CD4-positive, alpha-beta T cell (primary cell): ENCODE results near the gene EIPR1. TPM values are rescaled to one million over a fixed set of nuclear protein-coding genes. Genes with fewer than 3 reads are reported as not detected.

Experiments used
- ATAC-seq: fragments of 200-7000 bp; cut with Tn5 transposase; one replicate; pipeline ENCODE4 v1.10.0; 2022; ENCODE audit warnings: mild to moderate bottlenecking; ENCODE audit not compliant: poor library complexity
- CTCF ChIA-PET: fragments of 350-600 bp; sonication (Branson Sonifier 250); formaldehyde crosslinking; loops from one replicate; lab custom pipeline; 2021; ENCODE audit warnings: antibody characterized with exemption, inconsistent platforms; lab: Charles Lee
- POLR2A ChIA-PET: fragments of 350-600 bp; sonication (Branson Sonifier 250); formaldehyde crosslinking; loops from one replicate; lab custom pipeline; 2021; ENCODE audit warnings: antibody characterized with exemption, inconsistent platforms; lab: Charles Lee
- DNase-seq, 14 experiments: peaks; one replicate each; pipeline ENCODE4 v3.0.0-alpha.2; 2013 to 2020; ENCODE audit warnings: mixed read lengths in 2 of 14
- H3K27ac ChIP-seq, 2 donors: one replicate each; pipeline versions ENCODE4 v1.5.1 to v1.7.0; 2013; ENCODE audit warnings: low read length in 2 of 2, low read depth in 1 of 2, mild to moderate bottlenecking in 1 of 2
- H3K27me3 ChIP-seq, 2 experiments: 1 replicate in 1 of 2; 2 replicates in 1 of 2; pipeline versions ENCODE4 v1.6.1 to v1.7.0; 2013; ENCODE audit warnings: low read length in 2 of 2, control low read depth in 1 of 2, mild to moderate bottlenecking in 1 of 2, moderate library complexity in 1 of 2; ENCODE audit not compliant: insufficient read depth in 2 of 2, control insufficient read depth in 1 of 2
- H3K36me3 ChIP-seq: one replicate; pipeline ENCODE4 v1.6.1; 2013; ENCODE audit warnings: low read length, control low read depth; ENCODE audit not compliant: insufficient read depth
- H3K4me1 ChIP-seq: one replicate; pipeline ENCODE4 v1.6.1; 2013; ENCODE audit warnings: low read length, control low read depth; ENCODE audit not compliant: insufficient read depth
- H3K4me3 ChIP-seq: one replicate; pipeline ENCODE4 v1.5.1; 2013; ENCODE audit warnings: mild to moderate bottlenecking, low read length, moderate library complexity
- H3K9me3 ChIP-seq, 2 experiments: 1 replicate in 1 of 2; 2 replicates in 1 of 2; pipeline versions ENCODE4 v1.6.1 to v1.7.0; 2013; ENCODE audit warnings: low read length in 2 of 2, mild to moderate bottlenecking in 2 of 2, control low read depth in 1 of 2, moderate library complexity in 1 of 2; ENCODE audit not compliant: control insufficient read depth in 1 of 2, insufficient read depth in 1 of 2
- H3K27ac Mint-ChIP-seq: one replicate; pipeline ENCODE4 v1.8.0; 2020; ENCODE audit warnings: mixed read lengths
- H3K27me3 Mint-ChIP-seq: one replicate; pipeline ENCODE4 v1.8.0; 2021; ENCODE audit warnings: mixed read lengths
- H3K36me3 Mint-ChIP-seq: one replicate; pipeline ENCODE4 v1.8.0; 2021; ENCODE audit warnings: low read depth, mixed read lengths
- H3K4me1 Mint-ChIP-seq: one replicate; pipeline ENCODE4 v1.8.0; 2021; ENCODE audit warnings: low read depth, mixed read lengths
- H3K4me3 Mint-ChIP-seq: one replicate; pipeline ENCODE4 v1.8.0; 2020; ENCODE audit warnings: mild to moderate bottlenecking, mixed read lengths
- H3K9me3 Mint-ChIP-seq: one replicate; pipeline ENCODE4 v1.8.0; 2020; ENCODE audit warnings: mixed read lengths
- intact Hi-C, 2 experiments: fragments of 100-400 bp; cut with DNase I in 1 of 2; cut with micrococcal nuclease in 1 of 2; formaldehyde crosslinking; loops; one replicate each; pipeline versions ENCODE4 v1.15.1 to v1.9.0; 2023 to 2025; cut with DNase I, micrococcal nuclease
- total RNA-seq, 174 experiments: library from RNA in 2 of 174; stranded (reverse) in 2 of 174; gene quantifications; one replicate each; pipeline ENCODE4 v1.2.3 and lab custom pipeline; 2021 to 2026
- TF ChIP-seq, protein P1 (sequence below): fragments of 200-600 bp; IDR thresholded peaks from one replicate; pipeline ENCODE4 v1.8.0; 2022; ENCODE audit warnings: antibody characterized with exemption, mild to moderate bottlenecking

The EIPR1 gene
- total RNA-seq, 2 experiments from 2014 or later: 11.0 to 12.4 TPM

- Histone ChIP-seq H3K4me3 (no peak overlapping the region), H3K36me3 (no peaks in the 10 kb centered on the region), H3K9me3 (peaks cover 0 to 10% of the 10 kb centered on the region in 2 experiments), H3K27ac (no peak overlapping the region), H3K27me3 (no peaks in the 10 kb centered on the region), H3K4me1 (no peaks in the 10 kb centered on the region)
- no peak for DNase-seq
- peaks cover 11% of the 10 kb centered on the region for H3K4me1 Mint-ChIP-seq
- POLR2A ChIA-PET: no interaction called here
- H3K9me3 Mint-ChIP-seq: no peaks in the 10 kb centered on the region
- peaks cover 30% of the 10 kb centered on the region for H3K36me3 Mint-ChIP-seq
- no peak overlapping the region for H3K4me3 Mint-ChIP-seq
- CTCF ChIA-PET: no interaction called here
- intact Hi-C loops: no loop called here
- H3K27me3 Mint-ChIP-seq: no peaks in the 10 kb centered on the region
- H3K27ac Mint-ChIP-seq: no peak overlapping the region
- TF ChIP-seq, protein P1, sequence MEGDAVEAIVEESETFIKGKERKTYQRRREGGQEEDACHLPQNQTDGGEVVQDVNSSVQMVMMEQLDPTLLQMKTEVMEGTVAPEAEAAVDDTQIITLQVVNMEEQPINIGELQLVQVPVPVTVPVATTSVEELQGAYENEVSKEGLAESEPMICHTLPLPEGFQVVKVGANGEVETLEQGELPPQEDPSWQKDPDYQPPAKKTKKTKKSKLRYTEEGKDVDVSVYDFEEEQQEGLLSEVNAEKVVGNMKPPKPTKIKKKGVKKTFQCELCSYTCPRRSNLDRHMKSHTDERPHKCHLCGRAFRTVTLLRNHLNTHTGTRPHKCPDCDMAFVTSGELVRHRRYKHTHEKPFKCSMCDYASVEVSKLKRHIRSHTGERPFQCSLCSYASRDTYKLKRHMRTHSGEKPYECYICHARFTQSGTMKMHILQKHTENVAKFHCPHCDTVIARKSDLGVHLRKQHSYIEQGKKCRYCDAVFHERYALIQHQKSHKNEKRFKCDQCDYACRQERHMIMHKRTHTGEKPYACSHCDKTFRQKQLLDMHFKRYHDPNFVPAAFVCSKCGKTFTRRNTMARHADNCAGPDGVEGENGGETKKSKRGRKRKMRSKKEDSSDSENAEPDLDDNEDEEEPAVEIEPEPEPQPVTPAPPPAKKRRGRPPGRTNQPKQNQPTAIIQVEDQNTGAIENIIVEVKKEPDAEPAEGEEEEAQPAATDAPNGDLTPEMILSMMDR: no peak
- ATAC-seq: no peak
Measured at GRCh38 chr2:3202926-3203325, 174.7 kb downstream of the EIPR1 start.

DNA sequence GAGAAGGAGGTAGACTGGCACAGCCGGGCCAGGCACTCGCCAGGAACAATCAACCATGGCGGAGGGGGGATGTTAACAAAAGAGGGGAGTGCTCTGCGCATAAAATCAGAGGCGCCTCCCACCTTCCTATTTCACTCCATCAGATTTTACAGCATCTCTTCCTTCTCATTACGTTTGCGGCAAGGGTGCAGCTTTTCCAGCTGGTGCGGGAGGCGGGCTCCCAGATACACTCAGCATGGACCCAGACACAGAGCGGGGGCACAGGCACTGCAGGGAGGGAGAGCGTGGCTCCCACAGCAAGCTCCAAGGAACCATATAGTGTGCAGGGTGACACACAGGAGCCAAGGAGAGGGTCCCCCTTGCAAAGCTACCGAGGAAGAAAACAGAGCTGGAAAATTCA lies 176.3 kb downstream of the EIPR1 start:
- no peak for ATAC-seq
- Mint-ChIP-seq H3K9me3 (no peaks in the 10 kb centered on the region), H3K36me3 (peaks cover 43% of the 10 kb centered on the region), H3K27ac (no peak overlapping the region), H3K27me3 (no peaks in the 10 kb centered on the region), H3K4me3 (no peak overlapping the region), H3K4me1 (peaks cover 11% of the 10 kb centered on the region)
- intact Hi-C loops: no loop called here
- no peak for DNase-seq
- Histone ChIP-seq H3K9me3 (peaks cover 0 to 10% of the 10 kb centered on the region in 2 experiments), H3K4me3 (no peak overlapping the region), H3K27me3 (no peaks in the 10 kb centered on the region), H3K36me3 (peaks cover 5% of the 10 kb centered on the region), H3K4me1 (no peaks in the 10 kb centered on the region), H3K27ac (no peak overlapping the region)
- POLR2A ChIA-PET: no interaction called here
- CTCF ChIA-PET: no interaction called here
- TF ChIP-seq, protein P1: no peak

DNA sequence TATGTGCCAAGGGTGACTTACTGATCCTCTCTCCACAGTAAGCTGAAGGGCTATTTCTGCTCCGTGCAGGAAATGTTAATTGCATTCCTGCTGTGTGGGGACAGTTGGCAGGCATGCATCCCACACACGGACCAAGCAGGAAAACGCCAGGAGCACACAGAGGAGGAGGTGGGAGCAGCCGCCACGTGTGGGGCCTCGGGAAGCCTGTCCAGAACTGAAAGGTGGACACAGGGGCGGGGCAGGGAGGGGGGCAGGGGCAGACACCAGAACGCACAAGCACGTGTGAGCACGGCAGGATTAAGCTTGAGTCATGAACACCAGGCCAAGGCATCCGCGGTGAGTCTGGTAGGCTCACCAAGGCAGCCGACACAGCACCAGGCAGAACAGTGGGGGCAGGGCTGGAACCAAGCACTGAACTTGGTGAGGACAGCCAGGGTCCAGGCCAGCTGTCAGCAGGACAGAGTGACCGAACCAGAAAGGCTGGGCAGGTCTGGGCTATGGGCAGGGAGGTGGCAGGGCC lies 177.1 kb downstream of the EIPR1 start:
- H3K4me1 Mint-ChIP-seq: peaks cover 11% of the 10 kb centered on the region

More for the DNA sequence above, 177.1 kb downstream of the EIPR1 start:
- ATAC-seq (no peak), DNase-seq (no peak)
- Histone ChIP-seq H3K27ac (no peak overlapping the region), H3K27me3 (no peaks in the 10 kb centered on the region), H3K4me3 (no peak overlapping the region), H3K4me1 (no peaks in the 10 kb centered on the region), H3K9me3 (peaks cover 0 to 6% of the 10 kb centered on the region in 2 experiments), H3K36me3 (peaks cover 9% of the 10 kb centered on the region)
- Mint-ChIP-seq H3K4me3 (no peak overlapping the region), H3K36me3 (peaks cover 43% of the 10 kb centered on the region), H3K9me3 (no peaks in the 10 kb centered on the region), H3K27me3 (no peaks in the 10 kb centered on the region), H3K27ac (no peak overlapping the region)
- CTCF ChIA-PET: no interaction called here
- POLR2A ChIA-PET: no interaction called here
- TF ChIP-seq, protein P1: no peak
- intact Hi-C loops: no loop called here
